ENCODE data around the gene STXBP5L.

GRCh38 chr3:120983321-120983665 lies 75.3 kb downstream of the STXBP5L start:
- TF ChIP-seq EP300 (conservative IDR thresholded peaks at IDR 0.05; ENCODE audit: poor library complexity, severe bottlenecking) (no peak), CTCF (IDR thresholded peaks at IDR 0.05; ENCODE audit: poor library complexity, severe bottlenecking) (no peak), TAF1 (IDR thresholded peaks at IDR 0.05; ENCODE audit: low read depth) (no peak), POLR2AphosphoS5 (IDR thresholded peaks at IDR 0.05) (no peak), SMC3 (conservative IDR thresholded peaks at IDR 0.05; ENCODE audit: poor library complexity) (no peak), EZH2 (IDR thresholded peaks at IDR 0.05; ENCODE audit: borderline replicate concordance, insufficient read depth, low read length, poor library complexity, severe bottlenecking) (no peak), RAD21 (conservative IDR thresholded peaks at IDR 0.05) (no peak), REST (IDR thresholded peaks at IDR 0.05; ENCODE audit: borderline replicate concordance) (no peak), MXI1 (conservative IDR thresholded peaks at IDR 0.05; ENCODE audit: poor library complexity, severe bottlenecking) (no peak)
